NCI-H345 treated with DMSO at 0.1 percent for 48 hours (cell line): ENCODE data around the gene RANGAP1.

Experiments used
- DNase-seq: peaks from one replicate; lab custom pipeline; 2025; ENCODE audit not compliant: unreplicated experiment; lab: John Stamatoyannopoulos, UW

RANGAP1 gene

GRCh38 chr22:41238570-41239442, 47.2 kb downstream of the RANGAP1 start:
- DNase-seq: no peak

GRCh38 chr22:41237707-41238569, 48.0 kb downstream of the RANGAP1 start:
- DNase-seq: no peak

GRCh38 chr22:41237036-41237706, 48.8 kb downstream of the RANGAP1 start:
- no peak for DNase-seq

GRCh38 chr22:41234815-41235695, 50.9 kb downstream of the RANGAP1 start:
- no peak for DNase-seq

- DNase-seq: no peak
These were observed 54.6 kb downstream of the RANGAP1 start for GRCh38 chr22:41231369-41231768.

- DNase-seq: no peak
These were observed 55.6 kb downstream of the RANGAP1 start for GRCh38 chr22:41230401-41230785.

- DNase-seq: no peak
These were observed 56.1 kb downstream of the RANGAP1 start for GRCh38 chr22:41229730-41230400.

- no peak for DNase-seq
These were observed 56.8 kb downstream of the RANGAP1 start for GRCh38 chr22:41229215-41229614.

GRCh38 chr22:41226723-41227655, 59.0 kb downstream of the RANGAP1 start:
- no peak for DNase-seq

GRCh38 chr22:41223535-41223934, 62.5 kb downstream of the RANGAP1 start:
- no peak for DNase-seq

GRCh38 chr22:41222846-41223507, 63.0 kb downstream of the RANGAP1 start:
- no peak for DNase-seq

GRCh38 chr22:41217553-41218157, 68.3 kb downstream of the RANGAP1 start:
- DNase-seq: no peak

GRCh38 chr22:41216984-41217383, 69.0 kb downstream of the RANGAP1 start:
- DNase-seq: no peak

- no peak for DNase-seq
These were observed 70.1 kb downstream of the RANGAP1 start for GRCh38 chr22:41215926-41216325.

- DNase-seq: no peak
These were observed 70.6 kb downstream of the RANGAP1 start for GRCh38 chr22:41215409-41215808.

- DNase-seq: no peak
These were observed 79.3 kb downstream of the RANGAP1 start for GRCh38 chr22:41206719-41207118.

GRCh38 chr22:41204992-41205900, 80.7 kb downstream of the RANGAP1 start, which contains the start of gene L3MBTL2:
L3MBTL2 (plus strand) TSS chr22:41205312; CDS start chr22:41205363, 51 bp downstream.
- peak; percentile 86 for DNase-seq
